ENCODE results near the gene TCEANC.
"Not testable (repeated sequence)": the region's sequence is repeated elsewhere in the genome, so short reads cannot be mapped to it uniquely, and the experiment has no call there.

TCEANC gene

DNA sequence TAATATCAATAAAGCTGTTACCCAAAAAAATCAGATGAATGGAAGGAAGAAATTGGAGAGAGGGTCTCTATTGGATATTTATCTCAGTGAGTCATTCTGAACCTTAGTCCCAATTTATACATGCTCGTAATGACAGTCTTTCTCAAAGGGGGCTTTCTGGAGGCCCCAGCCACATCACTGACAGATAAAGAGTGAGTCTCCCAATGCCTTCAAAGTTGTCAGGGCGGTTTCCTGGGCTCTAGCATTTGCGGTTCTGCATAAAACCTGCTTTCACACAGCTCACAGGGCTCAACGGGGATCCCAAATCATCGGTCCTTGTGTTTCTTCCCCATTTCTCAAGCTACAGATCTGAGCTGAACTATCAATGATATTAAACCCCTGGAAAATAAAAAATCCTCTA is 17.3 kb downstream of the TCEANC start:
- Mint-ChIP-seq H3K36me3 (ENCODE audit: low read depth) (no peaks in the 10 kb centered on the region), H3K27me3 (ENCODE audit: low read depth) (no peaks in the 10 kb centered on the region), H3K4me3 (no peak overlapping the region), H3K4me1 (no peaks in the 10 kb centered on the region), H3K9me3 (peaks cover 2% of the 10 kb centered on the region), H3K27ac (no peak overlapping the region)
- TF ChIP-seq, protein P1, sequence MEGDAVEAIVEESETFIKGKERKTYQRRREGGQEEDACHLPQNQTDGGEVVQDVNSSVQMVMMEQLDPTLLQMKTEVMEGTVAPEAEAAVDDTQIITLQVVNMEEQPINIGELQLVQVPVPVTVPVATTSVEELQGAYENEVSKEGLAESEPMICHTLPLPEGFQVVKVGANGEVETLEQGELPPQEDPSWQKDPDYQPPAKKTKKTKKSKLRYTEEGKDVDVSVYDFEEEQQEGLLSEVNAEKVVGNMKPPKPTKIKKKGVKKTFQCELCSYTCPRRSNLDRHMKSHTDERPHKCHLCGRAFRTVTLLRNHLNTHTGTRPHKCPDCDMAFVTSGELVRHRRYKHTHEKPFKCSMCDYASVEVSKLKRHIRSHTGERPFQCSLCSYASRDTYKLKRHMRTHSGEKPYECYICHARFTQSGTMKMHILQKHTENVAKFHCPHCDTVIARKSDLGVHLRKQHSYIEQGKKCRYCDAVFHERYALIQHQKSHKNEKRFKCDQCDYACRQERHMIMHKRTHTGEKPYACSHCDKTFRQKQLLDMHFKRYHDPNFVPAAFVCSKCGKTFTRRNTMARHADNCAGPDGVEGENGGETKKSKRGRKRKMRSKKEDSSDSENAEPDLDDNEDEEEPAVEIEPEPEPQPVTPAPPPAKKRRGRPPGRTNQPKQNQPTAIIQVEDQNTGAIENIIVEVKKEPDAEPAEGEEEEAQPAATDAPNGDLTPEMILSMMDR (IDR thresholded peaks at IDR 0.05; ENCODE audit: unreplicated experiment in 3 of 3): no peak

DNA sequence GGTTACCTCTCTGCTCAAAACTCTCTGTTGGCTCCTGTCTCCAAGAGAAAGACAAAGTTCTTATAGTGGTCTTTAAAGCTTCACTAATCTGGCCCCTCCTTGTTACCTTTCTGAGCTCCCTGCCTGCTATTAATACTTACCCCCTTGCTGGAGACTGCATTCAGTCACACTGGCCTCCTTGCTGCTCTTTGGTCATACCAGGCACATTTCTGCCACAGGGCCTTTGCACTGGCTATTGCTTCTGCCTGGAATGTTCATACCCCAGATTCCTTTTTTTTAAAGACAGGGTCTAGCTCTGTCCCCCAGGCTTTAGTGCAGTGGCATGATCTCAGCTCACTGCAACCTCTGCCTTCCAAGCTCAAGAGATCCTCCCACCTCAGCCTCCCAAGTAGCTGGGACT is 20.1 kb downstream of the TCEANC start:
- TF ChIP-seq, protein P1 (IDR thresholded peaks at IDR 0.05; ENCODE audit: unreplicated experiment in 3 of 3): no peak
- peaks cover 2% of the 10 kb centered on the region for H3K9me3 Mint-ChIP-seq
- H3K27me3 Mint-ChIP-seq (ENCODE audit: low read depth): no peaks in the 10 kb centered on the region
- no peak overlapping the region for H3K27ac Mint-ChIP-seq
- H3K4me3 Mint-ChIP-seq: no peak overlapping the region
- H3K36me3 Mint-ChIP-seq (ENCODE audit: low read depth): no peaks in the 10 kb centered on the region
- no peaks in the 10 kb centered on the region for H3K4me1 Mint-ChIP-seq

DNA sequence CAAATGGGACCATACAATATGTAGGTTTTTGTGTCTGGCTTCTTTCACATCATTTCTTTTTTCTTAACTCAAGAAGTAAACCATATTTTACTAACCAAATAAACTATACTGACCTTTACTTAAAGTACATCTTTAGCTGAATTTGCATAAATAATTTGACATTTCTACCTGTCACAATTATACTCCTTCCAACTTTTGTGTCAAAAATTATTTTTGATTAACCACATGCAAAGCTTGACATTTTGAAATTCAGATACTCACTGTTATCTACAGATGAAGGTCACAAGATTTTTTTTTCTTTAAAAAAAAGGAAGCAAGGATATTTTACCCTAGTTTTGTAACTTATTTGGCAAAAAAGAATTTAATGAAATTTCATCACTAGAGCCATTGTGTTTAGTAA is 23.9 kb downstream of the TCEANC start:
- peaks cover 13% of the 10 kb centered on the region for H3K9me3 Mint-ChIP-seq
- no peaks in the 10 kb centered on the region for H3K27me3 Mint-ChIP-seq (ENCODE audit: low read depth)
- H3K4me1 Mint-ChIP-seq: no peaks in the 10 kb centered on the region
- TF ChIP-seq, protein P1 (IDR thresholded peaks at IDR 0.05; ENCODE audit: unreplicated experiment in 3 of 3): no peak
- peaks cover 3% of the 10 kb centered on the region for H3K36me3 Mint-ChIP-seq (ENCODE audit: low read depth)
- H3K27ac Mint-ChIP-seq: no peak overlapping the region
- H3K4me3 Mint-ChIP-seq: no peak overlapping the region

DNA sequence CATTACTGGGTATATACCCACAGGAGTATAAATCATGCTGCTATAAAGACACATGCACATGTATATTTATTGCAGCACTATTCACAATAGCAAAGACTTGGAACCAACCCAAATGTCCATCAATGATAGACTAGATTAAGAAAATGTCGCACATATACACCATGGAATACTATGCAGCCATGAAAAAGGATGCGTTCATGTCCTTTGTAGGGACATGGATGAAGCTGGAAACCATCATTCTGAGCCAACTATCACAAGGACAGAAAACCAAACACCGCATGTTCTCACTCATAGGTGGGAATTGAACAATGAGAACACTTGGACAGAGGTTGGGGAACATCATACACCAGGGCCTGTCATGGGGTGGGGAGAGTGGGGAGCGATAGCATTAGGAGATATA is 26.8 kb downstream of the TCEANC start:
- H3K9me3 Mint-ChIP-seq: peaks cover 14% of the 10 kb centered on the region
- H3K27ac Mint-ChIP-seq; H3K36me3 Mint-ChIP-seq (ENCODE audit: low read depth); H3K4me1 Mint-ChIP-seq; H3K4me3 Mint-ChIP-seq; H3K27me3 Mint-ChIP-seq (ENCODE audit: low read depth): not testable (repeated sequence)

DNA sequence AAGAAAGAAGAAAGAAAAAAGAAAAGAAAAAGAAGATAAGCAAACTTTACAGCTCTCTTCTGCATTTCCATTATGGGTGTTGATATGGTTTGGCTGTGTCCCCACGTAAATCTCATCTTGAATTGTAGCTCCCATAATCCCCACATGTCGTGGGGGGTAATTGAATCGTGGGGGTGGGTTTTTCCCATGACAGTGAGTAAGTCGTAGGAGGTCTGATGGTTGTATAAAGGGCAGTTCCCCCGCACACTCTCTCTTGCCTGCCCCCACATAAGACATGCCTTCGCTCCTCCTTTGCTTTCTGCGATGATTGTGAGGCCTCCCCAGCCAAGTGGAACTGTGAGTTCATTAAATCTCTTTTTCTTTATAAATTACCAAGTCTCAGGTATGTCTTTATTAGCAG is 28.7 kb downstream of the TCEANC start:
- no peak overlapping the region for H3K4me3 Mint-ChIP-seq
- peaks cover 14% of the 10 kb centered on the region for H3K9me3 Mint-ChIP-seq
- no peaks in the 10 kb centered on the region for H3K27me3 Mint-ChIP-seq (ENCODE audit: low read depth)
- TF ChIP-seq, protein P1 (IDR thresholded peaks at IDR 0.05; ENCODE audit: unreplicated experiment in 3 of 3): no peak
- no peaks in the 10 kb centered on the region for H3K4me1 Mint-ChIP-seq
- peaks cover 3% of the 10 kb centered on the region for H3K36me3 Mint-ChIP-seq (ENCODE audit: low read depth)
- no peak overlapping the region for H3K27ac Mint-ChIP-seq

DNA sequence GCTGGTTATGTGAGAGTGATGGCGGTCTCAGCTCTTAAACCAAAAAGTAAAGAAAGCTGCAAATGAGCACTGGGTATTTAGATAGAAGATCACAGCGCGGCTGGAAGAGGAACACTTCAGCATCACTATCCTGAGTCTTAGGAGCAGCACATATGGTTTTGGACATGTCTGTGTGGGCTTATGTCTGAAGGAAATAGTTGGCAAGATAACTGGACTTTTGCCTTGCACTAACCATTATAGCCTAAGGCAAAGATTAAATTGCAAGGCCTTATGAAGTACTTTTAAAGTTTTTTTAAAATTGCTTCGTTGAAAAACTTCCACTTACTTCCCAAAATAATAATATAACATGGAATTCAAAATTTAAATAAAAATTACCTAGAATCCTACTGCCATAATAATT is 31.4 kb downstream of the TCEANC start:
- Mint-ChIP-seq H3K4me3 (no peak overlapping the region), H3K36me3 (ENCODE audit: low read depth) (peaks cover 3% of the 10 kb centered on the region), H3K27ac (no peak overlapping the region), H3K27me3 (ENCODE audit: low read depth) (no peaks in the 10 kb centered on the region), H3K9me3 (peaks cover 19% of the 10 kb centered on the region), H3K4me1 (no peaks in the 10 kb centered on the region)
- TF ChIP-seq, protein P1 (IDR thresholded peaks at IDR 0.05; ENCODE audit: unreplicated experiment in 3 of 3): no peak

All from nephron (organoid).